Measurements from ENCODE around the gene ANO3. TPM values are rescaled to one million over a fixed set of nuclear protein-coding genes. Genes with fewer than 3 reads are reported as not detected.

The ANO3 gene
- total and polyA plus RNA-seq, 2 donors (not counting 1 experiment from before 2014, with no cell fraction given) = not detected

- Mint-ChIP-seq H3K9me3 (ENCODE audit: insufficient read depth) (no peaks in the 10 kb centered on the region), H3K27ac (no peak overlapping the region), H3K27me3 (no peaks in the 10 kb centered on the region), H3K4me3 (no peak overlapping the region), H3K4me1 (no peaks in the 10 kb centered on the region)
- CTCF ChIA-PET = no interaction called here
- Histone ChIP-seq H3K4me2 (replicated peaks; ENCODE audit: low read depth, low read length, poor library complexity, severe bottlenecking) (no peak overlapping the region), H4K20me1 (ENCODE audit: control insufficient read depth, insufficient read depth, low read length, poor library complexity, severe bottlenecking) (no peaks in the 10 kb centered on the region), H3K9ac (ENCODE audit: low read length) (no peak overlapping the region), H3K4me3 (ENCODE audit: control extremely low read depth in 1 of 5, extremely low read depth in 1 of 5, insufficient read depth in 1 of 5, low read depth in 2 of 5, low read length in 4 of 5) (no peak overlapping the region), H3K36me3 (replicated peaks in 1 of 2; ENCODE audit: control extremely low read depth in 1 of 2, control insufficient read depth in 1 of 2, extremely low read depth in 1 of 2, insufficient read depth in 2 of 2, low read length in 1 of 2) (no peaks in the 10 kb centered on the region), H3K27me3 (replicated peaks in 1 of 4; ENCODE audit: control extremely low read depth in 1 of 4, control insufficient read depth in 3 of 4, insufficient read depth in 4 of 4, low read length in 3 of 4) (no peaks in the 10 kb centered on the region), H3K79me2 (ENCODE audit: control insufficient read depth, insufficient read depth, low read length) (no peaks in the 10 kb centered on the region), H3K9me3 (ENCODE audit: control extremely low read depth in 1 of 3, control insufficient read depth in 2 of 3, insufficient read depth in 1 of 3, low read length in 2 of 3) (no peaks in the 10 kb centered on the region), H3K4me1 (ENCODE audit: control insufficient read depth in 2 of 2, insufficient read depth in 2 of 2, low read length in 2 of 2) (no peaks in the 10 kb centered on the region), H2AFZ (ENCODE audit: insufficient read depth, low read depth, low read length, poor library complexity, severe bottlenecking) (no peak overlapping the region), H3K27ac (ENCODE audit: low read length in 2 of 2) (no peak overlapping the region)
- TF ChIP-seq EZH2 (IDR thresholded peaks at IDR 0.05; ENCODE audit: borderline replicate concordance, insufficient read depth, low read depth, low read length, poor library complexity, severe bottlenecking) = no peak
- TF ChIP-seq CTCF (IDR thresholded peaks at IDR 0.05) = no peak
- no peak for DNase-seq
- WGBS (ENCODE audit: insufficient coverage) = no CpG with 5 or more reads among the region's 2 CpGs
- ATAC-seq (ENCODE audit: low read depth) = no peak
- POLR2A ChIA-PET = no interaction called here
- intact Hi-C loops (cut with micrococcal nuclease) = no loop called here
These were observed 139.1 kb downstream of the ANO3 start for GRCh38 chr11:26470992-26471391.

GRCh38 chr11:26473216-26474194 is 141.6 kb downstream of the ANO3 start:
- ChIA-PET CTCF (no interaction called here), POLR2A (no interaction called here)
- intact Hi-C loops (cut with micrococcal nuclease) = no loop called here
- Histone ChIP-seq H3K4me2 (replicated peaks; ENCODE audit: low read depth, low read length, poor library complexity, severe bottlenecking) (no peak overlapping the region), H3K27me3 (replicated peaks in 1 of 4; ENCODE audit: control extremely low read depth in 1 of 4, control insufficient read depth in 3 of 4, insufficient read depth in 4 of 4, low read length in 3 of 4) (no peaks in the 10 kb centered on the region), H3K4me3 (ENCODE audit: control extremely low read depth in 1 of 5, extremely low read depth in 1 of 5, insufficient read depth in 1 of 5, low read depth in 2 of 5, low read length in 4 of 5) (no peak overlapping the region), H3K79me2 (ENCODE audit: control insufficient read depth, insufficient read depth, low read length) (no peaks in the 10 kb centered on the region), H3K9ac (ENCODE audit: low read length) (no peak overlapping the region), H3K27ac (ENCODE audit: low read length in 2 of 2) (no peak overlapping the region), H2AFZ (ENCODE audit: insufficient read depth, low read depth, low read length, poor library complexity, severe bottlenecking) (no peak overlapping the region), H4K20me1 (ENCODE audit: control insufficient read depth, insufficient read depth, low read length, poor library complexity, severe bottlenecking) (no peaks in the 10 kb centered on the region), H3K9me3 (ENCODE audit: control extremely low read depth in 1 of 3, control insufficient read depth in 2 of 3, insufficient read depth in 1 of 3, low read length in 2 of 3) (no peaks in the 10 kb centered on the region), H3K36me3 (replicated peaks in 1 of 2; ENCODE audit: control extremely low read depth in 1 of 2, control insufficient read depth in 1 of 2, extremely low read depth in 1 of 2, insufficient read depth in 2 of 2, low read length in 1 of 2) (no peaks in the 10 kb centered on the region), H3K4me1 (ENCODE audit: control insufficient read depth in 2 of 2, insufficient read depth in 2 of 2, low read length in 2 of 2) (no peaks in the 10 kb centered on the region)
- DNase-seq (no peak), ATAC-seq (ENCODE audit: low read depth) (no peak)
- no peak for TF ChIP-seq CTCF (IDR thresholded peaks at IDR 0.05)
- no peak for TF ChIP-seq EZH2 (IDR thresholded peaks at IDR 0.05; ENCODE audit: borderline replicate concordance, insufficient read depth, low read depth, low read length, poor library complexity, severe bottlenecking)
- no peaks in the 10 kb centered on the region for H3K9me3 Mint-ChIP-seq (ENCODE audit: insufficient read depth)
- no peaks in the 10 kb centered on the region for H3K27me3 Mint-ChIP-seq
- no peak overlapping the region for H3K27ac Mint-ChIP-seq
- no peak overlapping the region for H3K4me3 Mint-ChIP-seq
- 61% methylated on average over 3 of the region's 4 CpGs for whole genome bisulfite sequencing (ENCODE audit: insufficient coverage)
- H3K4me1 Mint-ChIP-seq = no peaks in the 10 kb centered on the region
